Gastroesophageal sphincter (tissue), 4 donors: Measurements from ENCODE around the gene OPCML. TPM values are rescaled to one million over a fixed set of nuclear protein-coding genes. Genes with fewer than 3 reads are reported as not detected.

Experiments used
- ATAC-seq: fragments of 150-250 bp; one replicate; pipeline ENCODE4 v1.9.1; 2016; ENCODE audit warnings: mild to moderate bottlenecking, moderate library complexity
- H3K27ac ChIP-seq, 4 donors: fragments of 200-600 bp; sonication (generic) in 3 of 4; 1 replicate in 3 of 4; 2 replicates in 1 of 4; pipeline ENCODE4 v1.5.1; 2016 to 2019
- H3K27me3 ChIP-seq: fragments of 200-600 bp; sonication (generic); one replicate; pipeline ENCODE4 v1.5.1; 2019
- H3K36me3 ChIP-seq, 2 donors: fragments of 200-600 bp; sonication (generic); one replicate each; pipeline ENCODE4 v1.5.1; 2019; ENCODE audit warnings: control low read depth in 1 of 2
- H3K4me1 ChIP-seq, 3 donors: fragments of 200-600 bp; sonication (generic); 1 replicate in 2 of 3; 2 replicates in 1 of 3; pipeline ENCODE4 v1.5.1; 2016 to 2019; ENCODE audit warnings: control low read depth in 2 of 3
- H3K4me3 ChIP-seq, 2 donors: fragments of 200-600 bp; sonication (generic); one replicate each; pipeline ENCODE4 v1.5.1; 2019; ENCODE audit warnings: mild to moderate bottlenecking in 1 of 2, moderate library complexity in 1 of 2
- H3K9me3 ChIP-seq, 3 donors: fragments of 200-600 bp; sonication (generic); one replicate each; pipeline ENCODE4 v1.5.1; 2017 to 2019; ENCODE audit warnings: control low read depth in 2 of 3
- CTCF ChIP-seq, 4 experiments: fragments of 200-600 bp in 2 of 4; fragments of 450-650 bp in 2 of 4; sonication (generic) in 1 of 4; IDR thresholded peaks; one replicate each; pipeline ENCODE4 v1.5.1; 2017 to 2019; ENCODE audit warnings: antibody characterized with exemption in 4 of 4, mild to moderate bottlenecking in 2 of 4, moderate library complexity in 2 of 4
- EP300 ChIP-seq: sonication (generic); formaldehyde crosslinking; IDR thresholded peaks from one replicate; pipeline ENCODE4 v1.6.1; 2017; ENCODE audit warnings: antibody characterized with exemption, mild to moderate bottlenecking
- POLR2A ChIP-seq, 2 donors: fragments of 450-650 bp; IDR thresholded peaks; one replicate each; pipeline ENCODE4 v1.6.1; 2017; ENCODE audit warnings: antibody characterized with exemption in 2 of 2, mild to moderate bottlenecking in 2 of 2, moderate library complexity in 1 of 2
- POLR2AphosphoS5 ChIP-seq: sonication (generic); formaldehyde crosslinking; IDR thresholded peaks from one replicate; pipeline ENCODE4 v1.6.1; 2017; ENCODE audit warnings: antibody characterized with exemption
- WGBS, 2 donors: methylation state at CpG; one replicate each; pipeline ENCODE4 v1.1.5; 2018; ENCODE audit warnings: low coverage in 1 of 2; 5-methylcytosine and 5-hydroxymethylcytosine counted together
- total RNA-seq, 4 donors: library from RNA; depleted of rRNA; stranded (reverse); fragments of >200 nt; gene quantifications; one replicate each; pipeline ENCODE4 v1.1.0, GENCODE V29; 2016

Gene OPCML
- total RNA-seq, 4 donors from 2014 or later = 0.13 to 0.93 (median 0.33) TPM

GRCh38 chr11:133227632-133228111 lies 304.6 kb downstream of the OPCML start:
- Histone ChIP-seq H3K4me3 (no peak overlapping the region), H3K27ac (no peak overlapping the region), H3K9me3 (no peaks in the 10 kb centered on the region), H3K27me3 (peaks cover 12% of the 10 kb centered on the region), H3K36me3 (no peaks in the 10 kb centered on the region), H3K4me1 (peaks cover 0 to 15% (median 0%) of the 10 kb centered on the region in 3 donors)
- TF ChIP-seq POLR2AphosphoS5 (no peak), EP300 (no peak), POLR2A (IDR thresholded peaks at IDR 0.05) (no peak), CTCF (IDR thresholded peaks at IDR 0.05) (no peak)
- 75% methylated on average over 2 of the region's 9 CpGs; no CpG with 5 or more reads in 1 of the 2 donors for WGBS, 2 donors
- no peak for ATAC-seq

- H3K27ac ChIP-seq = no peak overlapping the region
- no peak for TF ChIP-seq CTCF (IDR thresholded peaks at IDR 0.05)
- TF ChIP-seq POLR2AphosphoS5 = no peak
- TF ChIP-seq EP300 = no peak
- no peak for TF ChIP-seq POLR2A (IDR thresholded peaks at IDR 0.05)
- H3K27me3 ChIP-seq = no peaks in the 10 kb centered on the region
- H3K9me3 ChIP-seq = no peaks in the 10 kb centered on the region
- no peaks in the 10 kb centered on the region for H3K36me3 ChIP-seq
- ATAC-seq = no peak
- 20 to 75% methylated on average over 1 to 5 of the region's 5 CpGs for WGBS, 2 donors
- H3K4me1 ChIP-seq = peaks cover 0 to 16% (median 0%) of the 10 kb centered on the region in 3 donors
- H3K4me3 ChIP-seq = no peak overlapping the region
These were observed 308.0 kb downstream of the OPCML start for GRCh38 chr11:133224271-133224670.

- Histone ChIP-seq H3K4me3 (no peak overlapping the region), H3K36me3 (no peaks in the 10 kb centered on the region), H3K27me3 (peaks cover 8% of the 10 kb centered on the region), H3K9me3 (no peaks in the 10 kb centered on the region), H3K27ac (no peak overlapping the region), H3K4me1 (peaks cover 0 to 6% (median 0%) of the 10 kb centered on the region in 3 donors)
- TF ChIP-seq POLR2A (IDR thresholded peaks at IDR 0.05) = no peak
- TF ChIP-seq EP300 = no peak
- TF ChIP-seq CTCF (IDR thresholded peaks at IDR 0.05) = no peak
- TF ChIP-seq POLR2AphosphoS5 = no peak
- no peak for ATAC-seq
- WGBS, 2 donors = 33 to 36% methylated on average over 6 to 13 of the region's 13 CpGs
These were observed 309.6 kb downstream of the OPCML start for GRCh38 chr11:133222425-133223330.

- ATAC-seq = no peak
- Histone ChIP-seq H3K9me3 (no peaks in the 10 kb centered on the region), H3K27ac (no peak overlapping the region), H3K4me3 (no peak overlapping the region), H3K27me3 (peaks cover 19% of the 10 kb centered on the region), H3K4me1 (peaks cover 0 to 6% (median 0%) of the 10 kb centered on the region in 3 donors), H3K36me3 (no peaks in the 10 kb centered on the region)
- TF ChIP-seq POLR2AphosphoS5 (no peak), POLR2A (IDR thresholded peaks at IDR 0.05) (no peak), CTCF (IDR thresholded peaks at IDR 0.05) (no peak)
- 74 to 100% methylated on average over 2 of the region's 4 CpGs for WGBS, 2 donors
These were observed 312.8 kb downstream of the OPCML start for GRCh38 chr11:133219543-133219942.

- Histone ChIP-seq H3K27ac (no peak overlapping the region), H3K4me3 (no peak overlapping the region), H3K27me3 (peaks cover 28% of the 10 kb centered on the region), H3K9me3 (no peaks in the 10 kb centered on the region), H3K36me3 (no peaks in the 10 kb centered on the region), H3K4me1 (no peaks in the 10 kb centered on the region)
- TF ChIP-seq CTCF (IDR thresholded peaks at IDR 0.05) (no peak), EP300 (no peak)
- ATAC-seq = no peak
These were observed 315.5 kb downstream of the OPCML start for GRCh38 chr11:133216813-133217212.
